Stimulated activated CD8-positive, alpha-beta memory T cell treated with anti-CD3 and anti-CD28 coated beads, Interleukin-12 subunit alpha, Interleukin-12 subunit beta, amount 100 ng/mL, for 4 hours (primary cell): ENCODE results near the gene LSM7.

ENCODE experiments used
- DNase-seq: peaks from one replicate; pipeline ENCODE4 v3.0.0-alpha.2; 2020; ENCODE audit warnings: low read depth

The LSM7 gene

DNA sequence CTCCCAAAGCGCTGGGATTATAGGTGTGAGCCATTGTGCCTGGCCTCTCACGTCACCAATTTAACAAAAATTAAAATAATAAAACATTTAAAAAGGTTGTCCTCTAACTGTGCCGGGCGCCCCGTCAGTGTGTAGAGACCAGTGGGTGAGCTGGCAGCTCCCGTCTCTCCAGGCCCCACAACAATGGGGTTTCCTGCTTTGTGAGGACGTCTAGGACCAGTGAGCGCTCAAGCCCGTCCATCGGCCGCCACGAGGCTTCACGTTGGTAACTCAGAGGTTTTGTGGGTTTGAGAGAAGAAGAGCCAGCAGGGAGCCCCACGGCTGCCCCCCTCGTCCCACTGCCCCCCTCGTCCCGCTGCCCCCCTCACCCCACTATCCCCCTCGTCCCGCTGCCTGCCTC lies 4.7 kb downstream of the LSM7 start:
- no peak for DNase-seq

GRCh38 chr19:2321565-2322283 lies 6.7 kb downstream of the LSM7 start:
- DNase-seq = no peak

DNA sequence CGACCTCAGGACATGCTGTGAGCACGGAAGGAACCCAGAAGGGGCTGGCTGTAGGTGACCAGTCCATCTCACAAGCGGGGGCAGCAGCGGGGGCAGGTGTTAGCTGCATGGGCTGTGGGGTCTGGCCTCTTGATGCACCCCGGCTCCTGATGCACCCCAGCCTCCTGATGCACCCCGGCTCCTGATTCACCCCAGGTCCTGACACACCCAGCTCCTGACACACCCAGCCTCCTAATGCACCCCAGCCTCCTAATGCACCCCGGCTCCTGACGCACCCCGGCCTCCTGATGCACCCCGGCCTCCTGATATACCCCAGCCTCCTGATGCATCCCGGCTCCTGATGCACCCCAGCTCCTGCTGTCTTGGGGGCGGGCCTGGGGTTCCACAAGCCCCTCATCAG lies 7.4 kb downstream of the LSM7 start:
- no peak for DNase-seq

- no peak for DNase-seq
These were observed 8.3 kb downstream of the LSM7 start for GRCh38 chr19:2320049-2320448.

DNA sequence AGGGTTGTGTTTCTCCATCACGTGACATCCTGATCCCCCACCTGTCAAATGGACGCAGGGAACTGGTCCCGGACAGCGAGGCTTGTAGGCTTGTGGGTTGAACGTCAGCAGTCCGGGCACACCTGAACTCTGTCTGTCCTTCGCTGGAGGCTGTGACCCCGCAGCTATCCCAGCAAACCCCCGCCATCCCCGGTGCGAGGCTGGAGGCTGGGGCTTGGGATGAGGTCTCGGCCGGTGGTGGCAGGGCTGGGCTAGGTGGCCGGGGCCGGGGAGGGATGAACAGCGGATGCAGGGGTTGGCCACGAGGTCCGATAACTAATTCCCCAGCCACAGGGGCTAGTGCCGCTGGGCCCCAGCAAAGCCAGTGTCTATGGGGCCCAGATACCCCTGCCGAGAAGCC lies 8.8 kb downstream of the LSM7 start:
- no peak for DNase-seq

- no peak for DNase-seq
These were observed 9.5 kb downstream of the LSM7 start for GRCh38 chr19:2318923-2319322.

DNA sequence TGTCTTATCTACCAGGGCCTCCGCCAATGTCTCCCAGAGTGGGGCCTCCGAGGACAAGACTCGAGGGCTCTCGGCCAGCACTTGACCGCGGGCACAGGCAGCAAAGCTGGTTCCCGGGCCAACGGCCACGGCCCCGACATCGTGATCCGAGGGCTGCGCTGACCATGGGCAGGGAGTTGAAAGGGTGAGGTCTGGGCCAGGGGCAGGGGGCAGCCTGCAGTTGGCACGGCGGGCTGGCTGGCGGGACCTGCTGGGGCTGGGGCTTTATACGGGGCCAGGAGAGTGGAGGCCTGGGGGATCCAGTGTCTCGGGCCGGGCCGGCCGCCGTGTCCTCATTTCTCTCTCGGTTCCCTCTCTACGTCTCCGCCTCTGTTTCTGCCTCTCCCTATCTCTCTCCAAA lies 10.6 kb downstream of the LSM7 start:
- DNase-seq = no peak

DNA sequence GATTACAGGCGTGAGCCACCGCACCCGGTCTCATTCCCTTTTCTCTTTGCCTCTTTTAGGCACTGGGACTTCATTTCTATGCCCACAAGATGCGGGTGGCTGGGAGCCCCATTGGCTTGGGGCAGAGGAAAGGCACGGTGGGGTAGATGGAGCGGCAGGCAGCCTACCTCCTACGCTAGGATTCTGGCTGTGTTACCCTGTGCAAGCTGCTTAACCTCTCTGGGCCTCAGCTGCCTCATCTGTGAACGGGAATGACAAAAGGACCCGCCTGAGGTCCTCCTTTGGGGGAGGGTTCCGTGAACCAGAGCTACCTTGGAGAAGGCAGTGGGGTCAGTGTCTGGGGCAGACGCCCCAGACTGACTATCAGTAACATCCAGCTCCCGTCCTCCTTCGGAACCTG lies 11.1 kb downstream of the LSM7 start:
- DNase-seq = no peak

DNA sequence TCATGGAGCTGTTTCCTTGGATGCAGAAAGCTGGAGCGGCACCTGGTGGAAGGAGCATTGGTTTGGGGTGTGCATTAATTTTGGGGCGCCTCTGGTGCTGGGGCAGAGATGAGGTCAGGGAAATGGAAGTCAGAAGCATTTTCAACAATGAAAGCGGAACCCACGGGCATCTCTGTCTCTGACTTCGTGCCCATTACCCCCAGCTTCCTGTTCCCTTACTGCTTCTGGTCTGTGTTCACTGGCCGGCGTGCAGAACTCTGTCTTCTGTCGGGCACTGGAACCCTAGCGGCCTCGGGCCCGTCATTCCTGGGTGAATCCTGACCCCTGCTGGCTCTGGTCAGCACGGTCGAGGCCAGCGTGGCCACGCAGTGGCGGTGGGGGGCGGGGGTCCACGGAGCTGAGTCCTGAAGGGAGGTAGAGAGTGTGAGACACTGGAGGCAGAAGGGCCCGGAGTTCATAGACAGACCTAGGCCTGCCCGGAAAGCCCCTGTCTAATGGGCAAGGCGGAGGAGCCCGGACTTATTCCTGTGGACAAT lies 12.5 kb downstream of the LSM7 start:
- peak; percentile 13 for DNase-seq

DNA sequence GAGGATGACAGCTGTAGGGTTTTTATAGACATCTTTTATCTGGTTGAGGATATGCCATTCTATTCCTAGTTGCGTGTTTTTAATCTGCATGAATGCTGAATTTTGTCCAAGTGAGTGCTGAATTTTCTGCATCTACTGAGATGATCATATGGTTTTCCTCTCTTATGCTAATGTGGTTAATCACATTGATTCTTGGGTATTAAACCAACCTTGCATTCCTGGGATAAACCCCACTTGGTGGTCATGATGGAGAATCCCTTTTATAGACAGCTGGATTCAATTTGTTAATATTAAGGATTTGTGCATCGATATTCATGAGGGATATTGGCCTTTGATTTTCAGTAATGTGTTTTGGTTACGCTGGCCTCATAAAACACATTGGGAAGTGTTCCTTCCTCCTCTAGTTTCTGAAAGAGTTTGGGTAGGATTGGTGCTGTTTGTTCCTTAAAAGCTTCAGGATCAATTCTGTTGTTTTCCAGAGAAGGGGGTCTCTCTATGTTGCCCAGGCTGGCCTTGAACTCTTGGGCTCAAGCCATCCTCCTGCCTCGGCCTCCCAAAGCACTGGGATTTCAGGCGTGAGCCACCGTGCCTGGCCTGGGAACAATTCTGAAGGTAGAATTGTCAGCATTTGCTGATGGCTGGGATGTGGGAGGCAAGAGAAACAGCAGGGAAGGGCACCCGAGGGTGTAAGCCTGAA lies 13.1 kb downstream of the LSM7 start:
- DNase-seq = no peak

DNA sequence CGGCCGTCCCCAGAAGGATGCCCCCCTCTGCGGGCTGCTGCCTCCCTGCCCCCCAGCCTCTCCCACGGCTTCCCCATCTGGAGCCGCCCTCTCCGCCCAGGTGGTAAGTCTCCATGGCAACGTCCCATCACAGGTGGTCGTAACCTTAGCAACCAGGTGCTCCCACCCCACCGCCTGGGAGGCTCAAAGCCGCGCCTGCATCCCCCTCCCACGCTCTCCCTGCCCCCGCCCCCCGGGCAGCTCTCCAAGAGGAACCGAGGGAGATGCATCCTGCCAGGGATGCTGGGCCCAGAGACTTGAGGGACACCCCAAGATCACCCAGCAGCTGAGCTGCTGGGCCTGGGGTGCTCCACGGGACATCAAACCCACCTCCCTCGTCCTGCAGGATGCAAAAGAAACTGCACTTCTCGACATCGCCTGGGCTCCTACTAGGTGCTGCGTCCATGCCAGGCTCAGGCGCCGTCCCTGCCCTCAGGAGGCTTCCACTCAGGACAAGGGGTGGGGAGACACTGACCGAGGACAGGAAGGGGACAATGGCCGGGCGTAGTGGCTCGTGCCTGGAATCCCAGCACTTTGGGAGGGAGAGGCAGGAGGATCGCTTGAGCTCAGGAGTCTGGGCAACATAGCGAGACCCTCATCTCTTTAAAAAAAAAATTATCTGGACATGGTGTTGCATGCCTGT lies 15.4 kb downstream of the LSM7 start:
- DNase-seq = no peak

DNA sequence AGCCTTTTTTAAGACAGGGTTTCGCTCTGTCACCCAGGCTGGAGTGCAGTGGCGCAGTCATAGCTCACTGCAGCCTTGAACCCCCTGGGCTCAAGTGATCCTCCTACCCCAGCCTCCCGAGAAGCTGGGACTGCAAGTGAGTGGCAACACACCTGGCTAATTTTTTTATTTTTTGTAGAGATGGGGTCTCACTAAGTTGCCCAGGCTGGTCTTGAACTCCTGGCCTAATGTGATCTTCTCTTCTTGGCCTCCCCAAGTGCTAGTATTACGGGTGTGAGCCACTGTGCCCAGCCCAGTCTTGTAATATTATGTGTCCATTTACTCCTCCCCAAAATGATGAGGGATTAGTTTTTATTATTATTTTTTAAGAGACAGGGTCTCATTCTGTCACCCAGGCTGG lies 17.3 kb downstream of the LSM7 start:
- DNase-seq = no peak

DNA sequence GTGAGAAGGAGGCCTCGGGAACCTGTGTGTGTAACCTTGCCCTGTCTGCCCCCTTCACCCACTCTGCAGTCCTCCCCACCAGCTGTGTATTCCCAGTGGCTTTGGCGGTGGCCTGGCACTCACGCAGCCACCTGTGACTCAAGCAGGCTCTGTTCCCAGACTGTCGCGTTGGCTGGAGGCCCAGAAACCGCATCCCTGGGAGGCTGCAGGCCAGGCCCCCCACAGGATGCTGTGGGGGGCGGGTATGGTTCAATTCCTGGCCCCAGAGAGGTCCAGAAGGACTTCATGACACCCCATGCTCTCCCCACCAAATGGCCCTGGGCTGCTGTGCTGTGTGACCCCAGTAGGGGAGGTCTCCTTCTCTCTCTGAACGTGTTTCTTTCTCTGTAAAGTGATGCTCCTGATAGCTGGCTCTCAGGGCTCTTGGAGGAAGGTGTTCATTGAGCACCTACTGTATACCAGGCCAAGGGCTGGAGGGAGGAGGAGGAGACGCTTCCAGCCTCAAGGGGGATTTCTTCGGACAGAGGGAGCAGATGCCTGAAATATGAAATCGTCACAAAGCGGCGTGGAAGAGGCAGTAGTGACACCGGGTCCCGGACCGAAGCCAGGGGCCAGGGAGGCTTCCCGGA lies 18.5 kb downstream of the LSM7 start:
- no peak for DNase-seq

DNA sequence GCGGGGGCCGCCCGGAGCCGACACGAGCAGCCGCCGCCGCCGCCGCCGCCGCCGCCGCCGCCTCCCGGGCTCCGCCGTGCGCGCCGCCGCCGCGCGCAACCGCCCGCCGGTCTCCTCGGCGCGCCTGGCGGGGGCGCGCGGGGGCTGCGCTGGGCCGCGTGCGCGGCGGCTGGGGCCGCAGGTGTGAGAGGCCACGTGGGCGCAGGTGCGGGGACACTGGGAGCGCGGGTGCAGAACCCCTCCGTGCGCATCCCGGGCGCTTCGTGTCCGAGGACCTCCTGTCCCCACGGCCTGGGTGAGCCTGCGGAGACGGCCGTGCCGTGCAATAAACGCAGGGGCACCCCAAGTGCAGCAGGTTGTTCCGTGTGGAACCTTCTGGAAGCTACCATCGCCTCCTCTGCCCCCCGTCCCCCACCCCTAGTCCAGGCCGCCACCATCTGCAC lies 20.3 kb downstream of the LSM7 start, which contains the start of gene LINGO3:
LINGO3 (minus strand) TSS at position 41 of the 443 bp plus-strand sequence. CDS start 16,378 bp downstream, outside the sequence.
- DNase-seq = no peak

- DNase-seq = no peak
These were observed 20.8 kb downstream of the LSM7 start for GRCh38 chr19:2307518-2308012.

DNA sequence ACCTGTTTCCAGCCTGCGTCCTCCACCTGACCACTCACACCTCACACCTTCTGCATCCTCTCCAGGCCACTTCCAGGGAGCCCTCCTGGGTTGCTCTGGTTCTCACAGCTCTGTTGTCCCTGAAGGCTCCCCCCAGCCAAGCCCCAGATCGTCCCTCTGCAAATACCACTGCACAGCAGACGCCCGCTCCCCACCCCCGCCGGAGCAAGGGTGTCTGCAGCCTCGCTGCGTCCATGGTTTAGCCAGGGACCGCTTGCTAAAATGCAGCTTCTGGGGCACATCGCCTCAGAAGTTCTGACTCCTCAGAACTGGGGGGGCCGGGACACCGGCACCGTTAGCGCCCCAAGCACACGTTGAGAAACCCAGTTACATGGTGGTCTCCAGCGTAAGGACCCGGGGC lies 21.4 kb downstream of the LSM7 start:
- no peak for DNase-seq

DNA sequence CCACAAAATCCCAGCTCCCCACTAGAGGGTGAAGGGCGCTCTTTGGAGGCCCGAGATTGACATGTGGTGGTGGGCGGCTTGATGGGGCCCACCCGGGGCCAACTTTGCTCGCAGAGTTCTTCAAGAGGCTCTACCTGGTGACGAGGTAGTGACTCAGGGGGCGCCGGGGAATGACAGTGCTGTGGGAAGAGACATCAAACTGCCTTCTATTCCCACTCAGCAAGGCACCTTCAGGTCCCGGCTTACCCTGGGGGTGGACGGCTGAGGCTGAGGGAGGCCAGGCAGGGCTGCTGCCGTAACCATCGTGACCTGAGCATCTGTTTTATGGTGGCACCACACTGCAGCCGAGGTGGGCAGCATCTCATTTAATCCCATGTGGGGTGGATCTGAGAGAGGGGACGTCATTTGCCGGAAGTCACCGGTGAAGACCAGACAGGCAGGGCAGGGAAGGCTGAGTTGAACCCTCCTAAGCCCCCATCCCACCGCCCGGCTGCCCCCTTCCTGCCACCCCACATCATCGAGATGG lies 22.0 kb downstream of the LSM7 start:
- DNase-seq = no peak

- no peak for DNase-seq
These were observed 22.7 kb downstream of the LSM7 start for GRCh38 chr19:2305452-2306280.

DNA sequence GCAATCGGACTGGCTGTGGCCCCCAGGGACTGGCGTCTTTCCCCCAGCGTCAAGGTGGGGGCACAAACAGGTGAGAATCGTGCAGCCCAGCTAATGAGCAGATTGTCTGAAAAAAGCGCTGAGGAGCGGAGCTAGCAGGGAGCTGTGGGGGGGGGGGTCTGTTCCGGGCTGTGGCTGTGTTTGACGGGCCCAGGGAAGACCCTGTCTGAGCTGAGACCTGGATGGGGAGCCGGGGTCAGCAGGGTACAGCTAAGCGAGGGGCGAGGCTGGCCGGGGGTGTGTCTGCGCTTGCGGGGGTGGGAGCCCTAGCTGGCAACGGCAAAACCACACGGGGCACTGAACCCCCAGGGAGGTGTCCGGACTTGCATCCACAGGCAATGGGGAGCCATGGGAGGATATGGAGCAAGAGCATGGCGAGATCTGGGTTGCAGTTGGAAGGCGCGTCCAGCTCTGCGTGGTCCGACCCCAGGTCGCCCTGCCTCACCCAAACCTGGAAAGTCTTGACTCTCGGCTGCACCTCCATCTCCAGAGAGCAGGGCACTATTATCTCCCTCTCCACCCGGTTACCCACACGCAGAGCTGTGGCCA lies 25.1 kb downstream of the LSM7 start:
- no peak for DNase-seq
